AG10803 (cell line): Measurements from ENCODE around the gene C11orf86.
A peak's percentile ranks its signal among the peaks of the same experiment; 100 is the strongest.

ENCODE experiments used
- DNase-seq: peaks from one replicate; pipeline ENCODE4 v3.0.0; 2010; ENCODE audit warnings: low read depth
- H3K4me3 ChIP-seq: 2 replicates; pipeline ENCODE4 v1.5.1; 2011; ENCODE audit warnings: mild to moderate bottlenecking, low read length, control low read depth
- TF ChIP-seq, protein P1 (sequence below): conservative IDR thresholded peaks from 2 replicates; pipeline ENCODE4 v1.5.1; 2011; ENCODE audit warnings: mild to moderate bottlenecking, low read length, control low read depth, inconsistent platforms

Gene C11orf86

DNA sequence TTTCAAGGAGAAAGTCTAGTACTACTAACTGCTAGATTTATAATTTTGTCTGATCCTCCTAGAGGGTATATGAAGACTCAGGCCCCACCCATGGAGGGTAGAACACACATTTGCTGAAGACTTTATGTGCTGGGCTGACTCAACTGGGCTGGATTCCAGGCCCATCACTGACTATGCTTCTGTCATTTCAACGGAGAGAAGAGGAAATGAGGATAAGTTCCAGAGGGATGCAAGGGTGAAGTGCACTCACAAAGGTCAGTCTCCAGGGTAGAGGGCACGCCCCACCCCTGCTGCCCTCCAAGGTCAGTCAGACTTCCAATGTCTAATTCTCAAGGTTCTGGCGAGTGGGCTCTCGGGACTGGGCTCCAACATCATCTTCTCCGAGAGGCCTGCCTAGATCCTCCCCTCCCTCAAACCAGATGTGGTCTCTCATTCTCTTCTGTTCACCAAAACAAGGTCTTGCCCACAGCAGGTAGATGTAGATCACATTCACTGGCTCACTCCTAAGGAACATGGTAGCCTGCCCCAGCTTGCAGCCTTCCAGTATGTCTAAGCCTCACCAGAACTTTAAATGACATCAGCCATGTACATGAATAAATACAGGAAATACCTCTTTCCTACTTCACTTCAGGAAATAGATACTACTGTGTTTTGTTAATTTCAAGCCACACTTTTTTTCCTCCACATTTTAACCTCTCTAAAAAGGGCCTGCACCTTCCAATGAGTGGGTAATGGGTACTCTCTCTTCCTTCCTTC lies 7.3 kb upstream of the C11orf86 start:
- TF ChIP-seq, protein P1, sequence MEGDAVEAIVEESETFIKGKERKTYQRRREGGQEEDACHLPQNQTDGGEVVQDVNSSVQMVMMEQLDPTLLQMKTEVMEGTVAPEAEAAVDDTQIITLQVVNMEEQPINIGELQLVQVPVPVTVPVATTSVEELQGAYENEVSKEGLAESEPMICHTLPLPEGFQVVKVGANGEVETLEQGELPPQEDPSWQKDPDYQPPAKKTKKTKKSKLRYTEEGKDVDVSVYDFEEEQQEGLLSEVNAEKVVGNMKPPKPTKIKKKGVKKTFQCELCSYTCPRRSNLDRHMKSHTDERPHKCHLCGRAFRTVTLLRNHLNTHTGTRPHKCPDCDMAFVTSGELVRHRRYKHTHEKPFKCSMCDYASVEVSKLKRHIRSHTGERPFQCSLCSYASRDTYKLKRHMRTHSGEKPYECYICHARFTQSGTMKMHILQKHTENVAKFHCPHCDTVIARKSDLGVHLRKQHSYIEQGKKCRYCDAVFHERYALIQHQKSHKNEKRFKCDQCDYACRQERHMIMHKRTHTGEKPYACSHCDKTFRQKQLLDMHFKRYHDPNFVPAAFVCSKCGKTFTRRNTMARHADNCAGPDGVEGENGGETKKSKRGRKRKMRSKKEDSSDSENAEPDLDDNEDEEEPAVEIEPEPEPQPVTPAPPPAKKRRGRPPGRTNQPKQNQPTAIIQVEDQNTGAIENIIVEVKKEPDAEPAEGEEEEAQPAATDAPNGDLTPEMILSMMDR, result no peak
- H3K4me3 ChIP-seq, result no peak overlapping the region
- peak; percentile 83 for DNase-seq

DNA sequence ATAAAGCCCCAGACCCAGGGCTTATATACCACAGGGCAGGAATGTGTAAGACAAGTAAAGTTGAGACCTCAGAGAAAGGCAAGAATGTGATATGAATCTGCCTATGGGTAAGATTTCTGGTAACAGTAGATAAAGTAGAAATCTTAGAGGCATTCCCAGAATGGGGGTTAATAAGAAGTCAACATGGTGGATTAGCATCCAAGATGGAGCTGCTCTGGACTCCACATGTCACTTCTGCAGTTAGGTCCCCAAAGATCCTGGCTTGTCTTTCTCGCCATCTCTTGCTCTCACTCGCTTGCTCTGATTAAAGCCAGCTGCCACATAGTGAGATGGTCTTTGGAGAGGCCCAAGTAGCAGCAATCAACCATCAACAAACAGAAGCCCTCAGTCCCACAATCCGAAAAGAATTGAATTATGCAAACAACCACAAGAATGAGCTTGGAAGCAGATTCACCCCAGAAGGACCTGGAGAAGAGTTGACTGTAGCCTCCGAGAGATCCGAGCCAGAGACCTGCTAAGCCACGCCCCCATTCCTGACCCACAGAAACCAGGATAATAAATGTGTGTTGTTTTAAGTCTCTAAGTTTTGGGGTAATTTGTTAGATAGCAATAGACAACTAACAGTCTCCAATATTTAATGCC lies 5.4 kb upstream of the C11orf86 start:
- no peak overlapping the region for H3K4me3 ChIP-seq
- peak; percentile 99 for DNase-seq

GRCh38 chr11:66970371-66970806 lies 4.7 kb upstream of the C11orf86 start:
- TF ChIP-seq, protein P1, result no peak
- no peak overlapping the region for H3K4me3 ChIP-seq
- no peak for DNase-seq

More for the DNA sequence above, 5.4 kb upstream of the C11orf86 start:
- TF ChIP-seq, protein P1, result no peak

DNA sequence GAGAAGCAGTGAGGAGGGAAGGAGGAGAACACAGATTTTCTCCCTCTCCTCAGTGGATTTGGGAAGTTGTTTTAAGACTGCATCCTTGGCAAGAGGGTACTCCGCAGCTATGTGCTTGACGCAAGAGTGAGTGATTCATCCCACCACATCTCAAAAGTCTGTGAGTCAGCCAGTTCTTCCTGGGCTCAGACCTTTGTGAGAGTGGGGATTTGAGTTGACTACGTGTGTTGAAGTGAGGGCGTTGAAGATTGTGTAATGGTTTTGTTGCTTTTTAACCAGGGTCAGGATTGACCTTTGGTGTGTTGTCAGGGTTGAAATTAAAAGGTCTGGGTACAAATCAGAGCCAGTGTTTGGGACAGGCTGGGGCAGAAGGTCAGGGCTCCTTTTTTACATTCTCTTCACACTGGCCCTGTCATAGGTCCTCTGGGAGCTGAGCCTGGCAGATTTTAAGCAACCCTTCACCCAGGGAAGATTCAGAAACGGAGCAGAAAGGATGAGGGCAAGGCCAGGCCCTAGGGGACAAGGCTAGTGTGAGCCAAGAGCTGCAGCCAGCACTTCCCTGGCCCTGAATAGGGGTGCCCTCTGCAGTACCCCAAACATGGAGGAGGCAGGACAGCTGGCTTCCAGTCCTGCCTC lies 4.2 kb upstream of the C11orf86 start:
- TF ChIP-seq, protein P1, result no peak
- DNase-seq, result peak; percentile 100
- H3K4me3 ChIP-seq, result no peak overlapping the region

GRCh38 chr11:66971488-66971887 lies 3.6 kb upstream of the C11orf86 start:
- no peak overlapping the region for H3K4me3 ChIP-seq
- DNase-seq, result no peak

GRCh38 chr11:66973956-66974580 lies 1.0 kb upstream of the C11orf86 start:
- TF ChIP-seq, protein P1, result no peak
- peak; percentile 52 for DNase-seq
- H3K4me3 ChIP-seq, result no peak overlapping the region

More at GRCh38 chr11:66971488-66971887, 3.6 kb upstream of the C11orf86 start:
- TF ChIP-seq, protein P1, result no peak
